ENCODE data around the gene UBAC1. TPM values are rescaled to one million over a fixed set of nuclear protein-coding genes. Genes with fewer than 3 reads are reported as not detected.

Gene UBAC1
- polyA plus RNA-seq, 1 donor from 2014 or later, result 92.3 TPM

DNA sequence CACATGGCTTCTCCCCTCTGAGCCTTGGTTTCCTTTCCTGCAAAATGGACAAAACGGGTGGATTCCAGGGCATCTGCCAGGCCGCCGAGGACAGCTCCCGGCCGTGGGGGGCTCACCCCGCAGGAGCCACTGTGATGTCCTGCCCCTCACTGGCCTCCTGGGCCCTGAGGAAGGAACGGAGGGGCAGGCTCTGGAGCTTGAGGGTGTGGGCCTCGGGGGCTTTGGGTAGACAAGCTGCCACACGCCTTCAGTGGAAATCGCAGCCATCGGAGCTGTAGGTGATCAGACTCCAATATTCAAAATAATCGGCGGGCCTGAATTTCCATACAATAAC is 32.2 kb upstream of the UBAC1 start:
- TF ChIP-seq EZH2 (IDR thresholded peaks at IDR 0.05; ENCODE audit: borderline replicate concordance, insufficient read depth, low read length, poor library complexity, severe bottlenecking) (no peak), SMC3 (conservative IDR thresholded peaks at IDR 0.05; ENCODE audit: poor library complexity) (no peak), TAF1 (IDR thresholded peaks at IDR 0.05; ENCODE audit: low read depth) (no peak), MXI1 (conservative IDR thresholded peaks at IDR 0.05; ENCODE audit: poor library complexity, severe bottlenecking) (no peak), POLR2AphosphoS5 (IDR thresholded peaks at IDR 0.05) (no peak)
- TF ChIP-seq, protein P1, sequence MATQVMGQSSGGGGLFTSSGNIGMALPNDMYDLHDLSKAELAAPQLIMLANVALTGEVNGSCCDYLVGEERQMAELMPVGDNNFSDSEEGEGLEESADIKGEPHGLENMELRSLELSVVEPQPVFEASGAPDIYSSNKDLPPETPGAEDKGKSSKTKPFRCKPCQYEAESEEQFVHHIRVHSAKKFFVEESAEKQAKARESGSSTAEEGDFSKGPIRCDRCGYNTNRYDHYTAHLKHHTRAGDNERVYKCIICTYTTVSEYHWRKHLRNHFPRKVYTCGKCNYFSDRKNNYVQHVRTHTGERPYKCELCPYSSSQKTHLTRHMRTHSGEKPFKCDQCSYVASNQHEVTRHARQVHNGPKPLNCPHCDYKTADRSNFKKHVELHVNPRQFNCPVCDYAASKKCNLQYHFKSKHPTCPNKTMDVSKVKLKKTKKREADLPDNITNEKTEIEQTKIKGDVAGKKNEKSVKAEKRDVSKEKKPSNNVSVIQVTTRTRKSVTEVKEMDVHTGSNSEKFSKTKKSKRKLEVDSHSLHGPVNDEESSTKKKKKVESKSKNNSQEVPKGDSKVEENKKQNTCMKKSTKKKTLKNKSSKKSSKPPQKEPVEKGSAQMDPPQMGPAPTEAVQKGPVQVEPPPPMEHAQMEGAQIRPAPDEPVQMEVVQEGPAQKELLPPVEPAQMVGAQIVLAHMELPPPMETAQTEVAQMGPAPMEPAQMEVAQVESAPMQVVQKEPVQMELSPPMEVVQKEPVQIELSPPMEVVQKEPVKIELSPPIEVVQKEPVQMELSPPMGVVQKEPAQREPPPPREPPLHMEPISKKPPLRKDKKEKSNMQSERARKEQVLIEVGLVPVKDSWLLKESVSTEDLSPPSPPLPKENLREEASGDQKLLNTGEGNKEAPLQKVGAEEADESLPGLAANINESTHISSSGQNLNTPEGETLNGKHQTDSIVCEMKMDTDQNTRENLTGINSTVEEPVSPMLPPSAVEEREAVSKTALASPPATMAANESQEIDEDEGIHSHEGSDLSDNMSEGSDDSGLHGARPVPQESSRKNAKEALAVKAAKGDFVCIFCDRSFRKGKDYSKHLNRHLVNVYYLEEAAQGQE (IDR thresholded peaks at IDR 0.05; ENCODE audit: borderline replicate concordance), result no peak
- Histone ChIP-seq H3K9me3 (ENCODE audit: low read length) (no peaks in the 10 kb centered on the region), H3F3A (ENCODE audit: insufficient read depth, low read length, poor library complexity, severe bottlenecking) (no peaks in the 10 kb centered on the region), H3K27me3 (ENCODE audit: insufficient read depth, low read depth, low read length) (no peaks in the 10 kb centered on the region), H3K9ac (ENCODE audit: low read length) (peak overlapping the region; percentile 28), H3K4me3 (ENCODE audit: low read length) (no peak overlapping the region), H3K4me2 (ENCODE audit: low read length) (no peak overlapping the region), H3K27ac (ENCODE audit: low read length) (no peak overlapping the region), H3K9me2 (ENCODE audit: insufficient read depth, low read length) (no peaks in the 10 kb centered on the region), H4K20me1 (ENCODE audit: insufficient read depth) (no peaks in the 10 kb centered on the region), H2AFZ (ENCODE audit: low read depth, low read length) (no peak overlapping the region), H3K36me3 (ENCODE audit: insufficient read depth, low read length) (no peaks in the 10 kb centered on the region), H3K79me2 (replicated peaks; ENCODE audit: insufficient read depth, low read length) (no peaks in the 10 kb centered on the region)

DNA sequence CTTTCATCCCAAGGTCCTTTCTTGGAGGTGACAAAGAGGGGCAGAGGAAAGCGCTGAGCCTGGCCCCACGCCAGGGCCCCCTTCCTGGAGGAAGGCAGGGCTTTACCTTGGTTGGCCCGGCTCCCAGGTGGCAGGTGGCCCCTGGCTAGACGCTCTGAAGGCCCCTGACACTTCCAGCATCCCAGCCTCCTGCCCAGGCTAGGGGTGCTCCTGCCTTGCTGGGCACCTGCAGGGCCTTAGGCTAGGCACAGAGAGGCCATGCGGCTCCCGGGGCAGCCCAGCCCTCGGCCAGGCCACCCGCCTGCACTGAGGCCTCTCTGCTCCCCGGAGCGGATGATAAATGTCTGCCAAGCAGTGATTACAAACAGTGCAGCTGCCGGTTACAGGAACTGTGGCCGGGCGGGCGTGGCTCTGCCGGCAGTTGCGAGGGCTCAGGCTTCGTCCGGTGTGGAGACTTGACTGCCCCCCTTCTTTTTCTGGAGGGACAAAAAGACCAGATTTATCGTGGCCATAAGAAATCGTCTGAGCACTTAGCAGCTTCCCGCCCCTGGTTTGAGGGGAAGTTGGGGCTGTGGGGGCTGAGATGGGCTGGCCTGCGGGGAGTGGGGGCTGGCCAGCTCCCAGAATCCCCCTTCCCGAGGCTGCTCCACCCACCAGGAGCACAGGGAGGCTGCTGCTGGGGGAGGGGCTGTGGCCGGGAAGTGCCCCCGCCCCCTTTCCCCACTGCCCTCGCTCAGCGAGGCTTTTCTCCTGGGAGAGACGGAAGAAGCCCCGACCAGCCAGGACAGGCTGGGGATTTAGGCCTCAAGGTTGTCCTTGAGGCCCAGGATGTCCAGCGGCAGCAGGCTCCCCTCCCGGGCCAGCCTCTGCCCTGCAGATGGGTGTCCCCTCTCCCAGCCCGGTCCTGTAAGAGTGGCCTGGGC is 31.6 kb upstream of the UBAC1 start:
- Histone ChIP-seq H3K36me3 (ENCODE audit: insufficient read depth, low read length) (no peaks in the 10 kb centered on the region), H2AFZ (ENCODE audit: low read depth, low read length) (no peak overlapping the region), H4K20me1 (ENCODE audit: insufficient read depth) (no peaks in the 10 kb centered on the region), H3K27me3 (ENCODE audit: insufficient read depth, low read depth, low read length) (no peaks in the 10 kb centered on the region), H3K9me2 (ENCODE audit: insufficient read depth, low read length) (no peaks in the 10 kb centered on the region), H3K79me2 (replicated peaks; ENCODE audit: insufficient read depth, low read length) (no peaks in the 10 kb centered on the region), H3F3A (ENCODE audit: insufficient read depth, low read length, poor library complexity, severe bottlenecking) (no peaks in the 10 kb centered on the region), H3K4me3 (ENCODE audit: low read length) (peak overlapping the region; percentile 15), H3K9ac (ENCODE audit: low read length) (peak overlapping the region; percentile 28), H3K4me2 (ENCODE audit: low read length) (no peak overlapping the region), H3K27ac (ENCODE audit: low read length) (no peak overlapping the region), H3K9me3 (ENCODE audit: low read length) (no peaks in the 10 kb centered on the region)
- no peak for TF ChIP-seq TAF1 (IDR thresholded peaks at IDR 0.05; ENCODE audit: low read depth)
- TF ChIP-seq, protein P2, sequence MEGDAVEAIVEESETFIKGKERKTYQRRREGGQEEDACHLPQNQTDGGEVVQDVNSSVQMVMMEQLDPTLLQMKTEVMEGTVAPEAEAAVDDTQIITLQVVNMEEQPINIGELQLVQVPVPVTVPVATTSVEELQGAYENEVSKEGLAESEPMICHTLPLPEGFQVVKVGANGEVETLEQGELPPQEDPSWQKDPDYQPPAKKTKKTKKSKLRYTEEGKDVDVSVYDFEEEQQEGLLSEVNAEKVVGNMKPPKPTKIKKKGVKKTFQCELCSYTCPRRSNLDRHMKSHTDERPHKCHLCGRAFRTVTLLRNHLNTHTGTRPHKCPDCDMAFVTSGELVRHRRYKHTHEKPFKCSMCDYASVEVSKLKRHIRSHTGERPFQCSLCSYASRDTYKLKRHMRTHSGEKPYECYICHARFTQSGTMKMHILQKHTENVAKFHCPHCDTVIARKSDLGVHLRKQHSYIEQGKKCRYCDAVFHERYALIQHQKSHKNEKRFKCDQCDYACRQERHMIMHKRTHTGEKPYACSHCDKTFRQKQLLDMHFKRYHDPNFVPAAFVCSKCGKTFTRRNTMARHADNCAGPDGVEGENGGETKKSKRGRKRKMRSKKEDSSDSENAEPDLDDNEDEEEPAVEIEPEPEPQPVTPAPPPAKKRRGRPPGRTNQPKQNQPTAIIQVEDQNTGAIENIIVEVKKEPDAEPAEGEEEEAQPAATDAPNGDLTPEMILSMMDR (IDR thresholded peaks at IDR 0.05; ENCODE audit: poor library complexity, severe bottlenecking), result no peak
- TF ChIP-seq POLR2AphosphoS5 (IDR thresholded peaks at IDR 0.05), result no peak
- TF ChIP-seq RAD21 (conservative IDR thresholded peaks at IDR 0.05), result no peak
- no peak for TF ChIP-seq EP300 (conservative IDR thresholded peaks at IDR 0.05; ENCODE audit: poor library complexity, severe bottlenecking)
- TF ChIP-seq, protein P1 (IDR thresholded peaks at IDR 0.05; ENCODE audit: borderline replicate concordance), result no peak
- TF ChIP-seq EZH2 (IDR thresholded peaks at IDR 0.05; ENCODE audit: borderline replicate concordance, insufficient read depth, low read length, poor library complexity, severe bottlenecking), result no peak
- TF ChIP-seq MXI1 (conservative IDR thresholded peaks at IDR 0.05; ENCODE audit: poor library complexity, severe bottlenecking), result no peak
- TF ChIP-seq SMC3 (conservative IDR thresholded peaks at IDR 0.05; ENCODE audit: poor library complexity), result no peak
